SK-N-SH (cell line): Measurements from ENCODE around the gene FIBP. TPM values are rescaled to one million over a fixed set of nuclear protein-coding genes. Genes with fewer than 3 reads are reported as not detected.

Experiments used
- CTCF ChIA-PET: fragments of 300-600, 350-600 bp; formaldehyde crosslinking; extraction: SDS; loops from one replicate; lab custom pipeline; 2021; lab: Yijun Ruan, JAX
- POLR2A ChIA-PET: fragments of 350-600 bp; sonication (Branson Sonifier 250); formaldehyde crosslinking; extraction: SDS; loops from one replicate; lab custom pipeline; 2020; ENCODE audit warnings: antibody characterized with exemption, inconsistent platforms; lab: Yijun Ruan, JAX
- DNase-seq: peaks from one replicate; pipeline ENCODE4 v3.0.0; 2012
- H2AFZ ChIP-seq: fragments of 200-600 bp; sonication (generic); 2 replicates; pipeline ENCODE4 v1.8.1; 2016; ENCODE audit warnings: antibody characterized with exemption, mild to moderate bottlenecking, low read depth
- H3F3A ChIP-seq: fragments of 200-600 bp; sonication (generic); replicated peaks from 2 replicates; pipeline ENCODE3; 2016; ENCODE audit warnings: antibody characterized with exemption, mild to moderate bottlenecking; ENCODE audit not compliant: insufficient read depth
- H3K27ac ChIP-seq, 2 experiments: fragments of 200-500 bp in 1 of 2; fragments of 200-600 bp in 1 of 2; sonication (Bioruptor generic) in 1 of 2; sonication (generic), shearing (Covaris generic) in 1 of 2; 2 replicates each; pipeline versions ENCODE4 v1.5.1 to v1.6.1; 2014 to 2016; ENCODE audit warnings: low read depth in 2 of 2, inconsistent platforms in 1 of 2, low read length in 1 of 2, mild to moderate bottlenecking in 1 of 2, mixed read lengths in 1 of 2
- H3K27me3 ChIP-seq: fragments of 200-600 bp; sonication (generic), shearing (Covaris generic); 2 replicates; pipeline ENCODE4 v1.6.1; 2016; ENCODE audit warnings: mixed run types; ENCODE audit not compliant: insufficient read depth
- H3K36me3 ChIP-seq, 2 experiments: fragments of 200-500 bp in 1 of 2; fragments of 200-600 bp in 1 of 2; sonication (Bioruptor generic) in 1 of 2; sonication (generic) in 1 of 2; replicated peaks in 1 of 2; 2 replicates each; pipeline versions ENCODE3 to v1.5.1; 2014 to 2016; ENCODE audit warnings: low read length in 1 of 2, mild to moderate bottlenecking in 1 of 2; ENCODE audit not compliant: insufficient read depth in 2 of 2, control insufficient read depth in 1 of 2
- H3K4me1 ChIP-seq, 2 experiments: fragments of 200-500 bp in 1 of 2; fragments of 200-600 bp in 1 of 2; sonication (Bioruptor generic) in 1 of 2; sonication (generic), shearing (Covaris generic) in 1 of 2; 2 replicates each; pipeline versions ENCODE4 v1.5.1 to v1.6.1; 2014 to 2016; ENCODE audit warnings: low read depth in 1 of 2, low read length in 1 of 2, mixed run types in 1 of 2; ENCODE audit not compliant: insufficient read depth in 2 of 2, control insufficient read depth in 1 of 2
- H3K4me2 ChIP-seq: fragments of 200-600 bp; sonication (generic), shearing (Covaris generic); 2 replicates; pipeline ENCODE4 v1.6.1; 2017; ENCODE audit warnings: mixed run types
- H3K4me3 ChIP-seq, 2 experiments: fragments of 200-500 bp in 1 of 2; fragments of 200-600 bp in 1 of 2; sonication (Bioruptor generic) in 1 of 2; sonication (generic), shearing (Covaris generic) in 1 of 2; 2 replicates each; pipeline versions ENCODE4 v1.5.1 to v1.8.1; 2014 to 2016; ENCODE audit warnings: low read depth in 2 of 2, inconsistent platforms in 1 of 2, low read length in 1 of 2, mild to moderate bottlenecking in 1 of 2, mixed read lengths in 1 of 2, moderate library complexity in 1 of 2
- H3K79me2 ChIP-seq: fragments of 200-600 bp; sonication (generic); 2 replicates; pipeline ENCODE4 v1.8.1; 2017; ENCODE audit warnings: mild to moderate bottlenecking; ENCODE audit not compliant: insufficient read depth
- H3K9ac ChIP-seq: fragments of 200-600 bp; sonication (generic); 2 replicates; pipeline ENCODE4 v1.6.1; 2017; ENCODE audit warnings: mixed run types
- H3K9me2 ChIP-seq: fragments of 200-600 bp; sonication (generic); 2 replicates; pipeline ENCODE4 v1.6.1; 2017; ENCODE audit warnings: mixed run types
- H3K9me3 ChIP-seq: fragments of 200-600 bp; sonication (generic); 2 replicates; pipeline ENCODE4 v1.6.1; 2017; ENCODE audit warnings: mixed run types, mild to moderate bottlenecking, moderate library complexity
- H4K20me1 ChIP-seq: fragments of 200-600 bp; sonication (generic); 2 replicates; pipeline ENCODE4 v1.6.1; 2017; ENCODE audit warnings: mild to moderate bottlenecking, mixed run types; ENCODE audit not compliant: insufficient read depth
- ELF1 ChIP-seq: IDR thresholded peaks from 2 replicates; pipeline ENCODE4 v1.4.0; 2012
- EP300 ChIP-seq, 2 experiments: IDR thresholded peaks; 2 replicates each; pipeline versions ENCODE4 v1.4.0 to v1.6.1; 2012; ENCODE audit warnings: borderline replicate concordance in 1 of 2, low read depth in 1 of 2, low read length in 1 of 2
- EZH2phosphoT487 ChIP-seq: fragments of 200-600 bp; sonication (generic); IDR thresholded peaks from 2 replicates; pipeline ENCODE4 v1.6.1; 2017; ENCODE audit warnings: low read depth, mixed run types, mild to moderate bottlenecking, antibody characterized with exemption, moderate library complexity, borderline replicate concordance
- FOSL2 ChIP-seq: IDR thresholded peaks from 2 replicates; pipeline ENCODE4 v1.4.0; 2012; ENCODE audit warnings: low read depth, mild to moderate bottlenecking, moderate library complexity, borderline replicate concordance
- FOXM1 ChIP-seq: IDR thresholded peaks from 2 replicates; pipeline ENCODE4 v1.4.0; 2012; ENCODE audit warnings: low read depth, mild to moderate bottlenecking
- GABPA ChIP-seq: IDR thresholded peaks from 2 replicates; pipeline ENCODE4 v1.4.0; 2012; ENCODE audit warnings: low read depth, mild to moderate bottlenecking
- GATA2 ChIP-seq: sonication (generic); formaldehyde crosslinking; IDR thresholded peaks from 2 replicates; pipeline ENCODE4 v1.5.0; 2020; ENCODE audit warnings: mild to moderate bottlenecking, missing genetic modification reagents
- JUND ChIP-seq: IDR thresholded peaks from 2 replicates; pipeline ENCODE4 v1.4.0; 2012
- MEF2A ChIP-seq: IDR thresholded peaks from 2 replicates; pipeline ENCODE4 v1.4.0; 2012; ENCODE audit warnings: low read depth, borderline replicate concordance
- NFIC ChIP-seq: IDR thresholded peaks from 2 replicates; pipeline ENCODE4 v1.4.0; 2012; ENCODE audit warnings: borderline replicate concordance
- NRF1 ChIP-seq: IDR thresholded peaks from 2 replicates; pipeline ENCODE4 v1.6.1; 2012; ENCODE audit warnings: low read depth, mild to moderate bottlenecking, low read length
- PBX3 ChIP-seq: IDR thresholded peaks from 2 replicates; pipeline ENCODE4; 2012
- RAD21 ChIP-seq: IDR thresholded peaks from 2 replicates; pipeline ENCODE4 v1.6.1; 2012; ENCODE audit warnings: mild to moderate bottlenecking, low read length
- RXRA ChIP-seq: IDR thresholded peaks from 2 replicates; pipeline ENCODE4 v1.4.0; 2012; ENCODE audit warnings: low read depth, mild to moderate bottlenecking, borderline replicate concordance
- SIN3A ChIP-seq: IDR thresholded peaks from 2 replicates; pipeline ENCODE4 v1.6.1; 2012; ENCODE audit warnings: low read depth, mild to moderate bottlenecking, low read length, moderate library complexity, borderline replicate concordance
- WGBS: methylation state at CpG from one replicate; pipeline ENCODE4 v1.1.6; 2017; ENCODE audit warnings: low lambda C conversion rate; 5-methylcytosine and 5-hydroxymethylcytosine counted together
- polyA plus RNA-seq, 3 experiments: library from polyadenylated mRNA; depleted of rRNA; stranded (reverse); fragments of >200 nt; gene quantifications; 2 replicates each; pipeline ENCODE4 v1.2.3, GENCODE V29; 2012

The FIBP gene
- polyA plus RNA-seq, 1 of the 3 experiments (the other 2 are of a cell fraction), result 190 TPM

- no peaks in the 10 kb centered on the region for H3K9me3 ChIP-seq
- 0 out of 2 replicates have a peak overlapping the region, but pooled peaks have one; percentile 20 for H2AFZ ChIP-seq
- H3F3A ChIP-seq, result peaks cover 48% of the 10 kb centered on the region
- peaks cover 27% of the 10 kb centered on the region for H3K79me2 ChIP-seq
- H4K20me1 ChIP-seq, result no peaks in the 10 kb centered on the region
- H3K9ac ChIP-seq, result no peak overlapping the region
- H3K4me3 ChIP-seq, result no peak overlapping the region
- no peak overlapping the region for H3K4me2 ChIP-seq
- no peak for DNase-seq
- POLR2A ChIA-PET, result no interaction called here
- H3K9me2 ChIP-seq, result no peaks in the 10 kb centered on the region
- TF ChIP-seq MEF2A (no peak), FOSL2 (no peak), EZH2phosphoT487 (no peak), RXRA (no peak), SIN3A (no peak), RAD21 (no peak), EP300 (IDR thresholded peaks at IDR 0.05; ENCODE audit: borderline replicate concordance in 1 of 2, low read depth in 1 of 2, low read length in 1 of 2) (no peak), ELF1 (no peak)
- 85% methylated on average over 5 of the region's 5 CpGs for WGBS
- H3K27ac ChIP-seq, result no peak overlapping the region
- no peaks in the 10 kb centered on the region for H3K36me3 ChIP-seq
- CTCF ChIA-PET, result interaction anchor here (1.1 to 2.5 kb wide), 4 partner anchors 10 to 82 kb away, joined by 3 to 16 read pairs (median 9); partner anchors contain the start of gene FIBP
- H3K4me1 ChIP-seq, result peaks cover under 1 to 26% of the 10 kb centered on the region in 2 experiments; a peak in 3 of 4 replicates
- no peaks in the 10 kb centered on the region for H3K27me3 ChIP-seq
Measured at GRCh38 chr11:65906602-65907001, 18.3 kb upstream of the FIBP start.

- WGBS, result 75% methylated on average over 8 of the region's 8 CpGs
- CTCF ChIA-PET, result interaction anchor here (1.1 to 4.1 kb wide), 2 partner anchors 15 to 19 kb away, joined by 3 to 35 read pairs; partner anchors contain the start of genes CCDC85B and FIBP
- H3K9me2 ChIP-seq, result no peaks in the 10 kb centered on the region
- peak overlapping the region; percentile 70 for H3K9ac ChIP-seq
- H3K9me3 ChIP-seq, result no peaks in the 10 kb centered on the region
- peak overlapping the region in 1 of 2 experiments; percentile 95; a peak in 2 of 4 replicates for H3K27ac ChIP-seq
- H3K4me3 ChIP-seq, result no peak overlapping the region
- peaks cover 0 to 26% of the 10 kb centered on the region in 2 experiments; a peak in 3 of 4 replicates for H3K4me1 ChIP-seq
- peaks cover 3% of the 10 kb centered on the region for H4K20me1 ChIP-seq
- no peak for TF ChIP-seq NFIC
- no peak for TF ChIP-seq GABPA
- no peak for TF ChIP-seq SIN3A
- no peak for TF ChIP-seq FOXM1
- no peak for TF ChIP-seq EP300 (IDR thresholded peaks at IDR 0.05; ENCODE audit: borderline replicate concordance in 1 of 2, low read depth in 1 of 2, low read length in 1 of 2)
- TF ChIP-seq GATA2 (CRISPR knock-in tag), result no peak
- no peak for TF ChIP-seq PBX3
- TF ChIP-seq JUND, result no peak
- TF ChIP-seq NRF1, result no peak
- POLR2A ChIA-PET, result no interaction called here
- H3K36me3 ChIP-seq, result peaks cover 0 to 2% of the 10 kb centered on the region in 2 experiments
- no peaks in the 10 kb centered on the region for H3K27me3 ChIP-seq
- peaks cover 48% of the 10 kb centered on the region for H3F3A ChIP-seq
- H2AFZ ChIP-seq, result no peak overlapping the region
- peak overlapping the region; percentile 75 for H3K4me2 ChIP-seq
- H3K79me2 ChIP-seq, result peaks cover 52% of the 10 kb centered on the region
- DNase-seq, result no peak
Measured at GRCh38 chr11:65903715-65904114, 15.4 kb upstream of the FIBP start.
